ENCODE results near the gene ACACA.
A peak's percentile ranks its signal among the peaks of the same experiment; 100 is the strongest.
"Not testable (repeated sequence)": the region's sequence is repeated elsewhere in the genome, so short reads cannot be mapped to it uniquely, and the experiment has no call there.

The ACACA gene

DNA sequence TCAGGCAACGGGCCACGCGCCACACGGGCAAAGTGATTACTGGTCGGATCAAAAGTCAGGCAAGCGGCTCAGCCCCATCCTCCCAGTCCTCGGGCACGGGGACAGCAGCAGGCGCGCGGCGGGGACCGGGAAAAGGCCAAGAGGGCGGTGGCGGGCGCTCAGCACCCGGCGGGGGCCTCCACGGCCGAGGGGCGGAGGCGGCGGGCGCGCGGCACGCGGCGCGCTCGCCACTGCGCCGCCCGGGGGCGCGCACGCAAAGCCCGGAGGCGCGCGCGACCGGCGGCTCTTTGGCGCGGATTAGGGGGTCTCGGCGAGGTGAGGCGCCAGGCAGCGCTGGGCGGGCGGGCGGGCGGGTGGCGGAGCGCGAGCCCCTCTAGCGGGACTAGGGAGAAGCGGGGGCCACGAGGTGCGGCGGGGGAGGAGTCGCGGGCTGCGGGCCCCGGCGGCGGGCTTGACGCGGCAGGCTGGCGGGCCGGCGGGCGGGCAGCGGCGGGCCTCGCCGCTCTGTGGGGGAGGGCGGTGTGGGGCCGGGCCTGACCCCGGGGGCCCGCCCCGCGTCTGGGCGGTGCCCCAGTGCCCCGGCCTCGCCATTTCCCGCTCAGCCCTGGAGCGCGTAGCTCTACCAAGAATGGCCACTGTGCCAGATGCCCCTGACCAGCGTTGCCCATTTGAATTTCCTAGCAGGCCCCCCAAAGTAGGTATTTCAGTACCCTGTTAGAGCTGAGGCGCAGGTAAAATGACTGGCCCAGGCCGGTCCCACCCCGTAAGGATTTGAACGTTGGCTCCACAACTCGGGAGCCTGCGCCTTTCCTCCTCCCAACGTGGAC lies at the start of gene ACACA, which contains the start of gene TADA2A:
Gene ACACA, minus strand, starts transcription at position 202 of the 827 bp plus-strand sequence. CDS start 537 bp downstream, outside the sequence.
Gene TADA2A, plus strand, starts transcription at position 252 of the 827 bp plus-strand sequence. CDS start 4,480 bp downstream, outside the sequence.
- DNase-seq, result peak; percentile 69 to 80

DNA sequence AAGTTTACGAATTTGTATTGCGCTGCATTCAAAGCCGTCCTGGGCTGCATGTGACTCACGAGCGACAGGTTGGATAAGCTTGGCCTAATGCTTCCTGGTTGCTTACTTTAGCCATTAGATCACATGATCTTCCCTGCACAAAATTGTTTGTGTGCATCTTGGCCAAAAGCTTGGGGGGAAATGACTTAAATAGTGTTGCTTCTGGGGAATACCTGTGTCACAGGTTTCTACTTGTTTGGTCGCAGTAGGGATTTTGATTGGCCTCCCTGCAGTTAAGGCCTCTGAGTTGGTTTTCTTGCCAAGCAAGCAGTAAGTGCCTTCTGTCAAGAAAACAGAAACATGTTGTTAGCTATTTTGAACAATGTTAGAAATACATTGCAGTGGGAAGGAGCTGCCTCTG lies 43.5 kb upstream of the ACACA start:
- no peak for DNase-seq

DNA sequence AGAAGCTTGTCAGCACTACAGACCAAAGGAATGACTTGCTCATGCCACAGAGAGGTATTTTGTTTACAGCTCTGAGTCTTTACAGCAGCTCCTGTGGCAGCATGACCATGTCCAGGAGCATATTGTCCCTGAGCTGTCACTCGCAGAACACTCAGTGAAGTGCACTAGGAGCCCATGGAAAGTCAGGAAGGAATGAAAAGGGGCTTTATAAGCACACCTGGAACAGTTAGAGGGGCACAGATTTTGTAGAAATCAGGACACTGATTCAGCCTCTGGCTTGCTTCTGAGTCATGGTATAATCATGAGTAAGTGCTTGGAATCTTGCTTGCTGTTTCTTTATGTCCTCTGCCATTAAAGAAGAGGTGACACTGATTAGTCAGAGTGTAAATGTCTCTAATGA lies 41.0 kb upstream of the ACACA start:
- DNase-seq, result no peak

- no peak for DNase-seq
Observed at GRCh38 chr17:37446027-37446426, 39.4 kb upstream of the ACACA start.

DNA sequence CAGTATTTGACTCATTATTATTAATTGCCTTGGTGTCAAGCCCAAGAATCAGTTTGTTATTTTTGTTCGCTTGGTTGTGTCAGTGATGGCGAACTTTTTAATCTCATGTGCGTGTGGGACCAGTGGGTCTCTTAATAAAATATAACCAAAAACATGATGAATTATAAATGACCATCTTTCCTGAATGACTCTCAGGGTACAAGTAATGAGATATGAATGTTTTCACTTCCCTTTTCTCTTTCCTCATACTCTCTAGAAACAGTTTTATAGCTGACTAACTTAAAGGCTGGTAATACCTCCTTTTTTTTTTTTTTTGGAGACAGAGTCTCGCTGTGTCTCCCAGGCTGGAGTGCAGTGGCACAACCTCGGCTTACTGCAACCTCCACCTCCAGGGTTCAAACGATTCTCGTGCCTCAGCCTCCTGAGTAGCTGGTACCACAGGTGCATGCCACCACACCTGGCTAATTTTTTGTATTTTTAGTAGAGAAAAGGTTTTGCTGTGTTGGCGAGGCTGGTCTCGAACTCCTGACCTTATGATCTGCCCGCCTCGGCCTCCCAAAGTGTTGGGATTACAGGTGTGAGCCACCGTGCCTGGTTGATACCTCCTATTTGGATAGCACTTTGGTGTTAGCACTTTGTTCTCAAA lies 34.9 kb upstream of the ACACA start:
- not testable (repeated sequence) for DNase-seq

GRCh38 chr17:37440424-37440823 lies 33.8 kb upstream of the ACACA start:
- no peak for DNase-seq

DNA sequence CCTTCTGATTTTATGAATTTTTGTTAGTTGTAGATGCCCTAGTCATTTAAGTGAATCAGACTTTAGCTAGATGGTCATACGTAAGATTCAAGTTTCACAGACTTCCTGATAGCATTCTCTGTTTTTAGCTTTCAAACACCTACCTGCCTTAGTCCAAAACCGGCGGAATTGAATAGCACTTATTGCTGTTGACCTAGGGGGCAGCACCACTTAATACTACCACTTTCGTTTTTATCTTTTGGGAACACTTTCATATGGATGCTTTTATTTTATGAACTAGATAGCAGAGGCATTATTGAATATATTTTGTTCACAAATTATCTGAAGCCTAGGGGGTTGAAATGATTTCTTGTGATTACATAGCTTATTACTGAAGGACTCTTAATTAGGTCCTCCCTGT lies 31.5 kb upstream of the ACACA start:
- no peak for DNase-seq

GRCh38 chr17:37432671-37433070 lies 26.0 kb upstream of the ACACA start:
- DNase-seq, result no peak

GRCh38 chr17:37430051-37430627 lies 23.5 kb upstream of the ACACA start:
- DNase-seq, result no peak

GRCh38 chr17:37429453-37429852 lies 22.8 kb upstream of the ACACA start:
- no peak for DNase-seq

- DNase-seq, result no peak
Observed at GRCh38 chr17:37429039-37429438, 22.4 kb upstream of the ACACA start.

DNA sequence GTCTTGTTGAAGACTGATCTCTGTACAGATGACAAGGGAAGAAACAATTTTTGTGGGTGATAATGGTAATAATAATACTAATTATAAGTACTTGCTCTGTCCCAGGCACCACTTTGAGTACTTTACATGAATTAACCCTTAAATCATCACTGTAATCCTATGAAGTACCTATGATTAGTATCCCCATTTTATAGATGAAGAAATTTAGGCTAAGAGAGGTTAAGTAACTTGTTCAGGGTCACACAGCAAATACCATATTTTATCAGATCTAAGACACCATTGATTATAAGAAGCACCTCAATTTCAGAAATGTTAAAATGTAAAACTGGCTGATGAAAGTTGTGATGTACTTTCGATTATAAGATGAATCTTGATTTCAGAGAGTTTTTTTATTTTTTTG lies 18.6 kb upstream of the ACACA start:
- DNase-seq, result no peak

GRCh38 chr17:37422971-37423625 lies 16.5 kb upstream of the ACACA start:
- DNase-seq, result no peak

DNA sequence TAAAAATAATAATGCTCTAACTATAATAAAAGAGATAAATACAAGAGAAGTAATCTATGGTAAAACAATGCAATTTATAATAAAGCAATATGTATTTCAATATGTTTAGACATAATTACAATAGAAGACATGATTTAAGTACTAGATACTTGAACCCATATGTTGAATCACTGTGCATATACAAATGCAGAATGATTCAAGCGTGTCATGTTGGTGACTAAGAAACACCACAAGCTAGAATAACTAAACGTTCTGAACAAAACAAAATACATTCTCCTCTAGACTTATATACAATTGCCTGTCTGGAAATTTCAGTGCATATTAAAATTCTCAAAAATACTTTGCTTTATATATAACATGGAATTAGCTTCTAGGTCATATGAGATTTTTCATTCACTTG lies 11.2 kb upstream of the ACACA start:
- no peak for DNase-seq

GRCh38 chr17:37413875-37414519 lies 7.4 kb upstream of the ACACA start:
- DNase-seq, result no peak

DNA sequence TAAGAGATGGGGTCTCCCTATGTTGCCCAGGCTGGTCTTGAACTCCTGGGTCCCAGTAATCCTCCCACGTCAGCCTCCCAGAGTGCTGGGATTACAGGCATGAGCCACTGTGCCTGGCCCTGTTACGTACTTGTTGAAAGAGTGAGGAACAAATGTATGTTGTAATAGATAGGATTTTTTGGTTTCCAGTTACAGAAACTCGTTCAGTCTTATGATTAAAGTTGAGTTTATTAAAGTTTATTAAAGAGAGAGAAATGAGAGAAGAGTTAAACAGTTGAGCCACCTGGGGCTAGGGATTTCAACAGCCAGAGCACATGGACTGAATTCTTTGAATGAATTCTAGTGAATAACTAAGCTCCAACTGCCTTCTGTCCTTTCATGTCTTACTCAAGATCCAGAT lies 3.7 kb upstream of the ACACA start:
- DNase-seq, result no peak

GRCh38 chr17:37408145-37408479 lies 1.5 kb upstream of the ACACA start:
- not testable (repeated sequence) for DNase-seq

GRCh38 chr17:37405955-37406634 lies 541 bp downstream of the ACACA start:
- DNase-seq, result no peak

DNA sequence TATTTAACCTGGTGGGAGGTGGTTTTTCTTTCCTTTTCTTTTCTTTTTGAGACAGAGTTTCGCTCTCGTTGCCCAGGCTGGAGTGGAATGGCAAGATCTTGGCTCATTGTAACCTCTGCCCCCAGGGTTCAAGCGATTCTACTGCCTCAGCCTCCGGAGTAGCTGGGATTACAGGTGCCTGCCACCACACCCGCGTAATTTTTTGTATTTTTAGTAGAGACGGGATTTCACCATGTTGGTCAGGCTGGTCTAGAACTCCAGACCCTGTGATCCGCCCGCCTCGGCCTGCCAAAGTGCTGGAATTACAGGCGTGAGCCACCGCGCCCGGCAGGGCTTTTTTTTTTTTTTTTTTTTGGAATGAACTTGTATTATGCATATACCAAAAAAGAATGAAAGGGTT lies 1.1 kb downstream of the ACACA start:
- not testable (repeated sequence) for DNase-seq

- no peak for DNase-seq
Observed at GRCh38 chr17:37400505-37400904, 6.1 kb downstream of the ACACA start.

- DNase-seq, result no peak
Observed at GRCh38 chr17:37399265-37399803, 7.3 kb downstream of the ACACA start.

DNA sequence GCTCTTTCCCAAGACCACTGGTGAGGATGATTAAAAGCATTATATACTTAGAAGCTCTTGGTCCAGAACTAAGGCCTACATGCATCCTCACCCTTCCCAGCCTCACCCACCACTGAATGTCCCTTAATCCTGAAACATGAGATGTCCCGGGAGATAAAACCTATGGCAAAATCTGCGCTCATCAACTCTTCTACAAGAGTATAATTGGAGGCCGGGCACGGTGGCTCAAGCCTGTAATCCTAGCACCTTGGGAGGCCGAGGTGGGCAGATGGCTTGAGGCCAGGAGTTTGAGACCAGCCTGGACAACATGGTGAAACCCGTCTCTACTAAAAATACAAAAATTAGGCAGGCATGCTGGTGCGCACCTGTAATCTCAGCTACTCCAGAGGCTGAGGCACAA lies 13.3 kb downstream of the ACACA start:
- no peak for DNase-seq

Data from CD4-positive, alpha-beta T cell treated with Interferon alpha-2 for 1 hour (primary cell).